GM12878 (cell line): ENCODE data around the gene DDX5. TPM values are rescaled to one million over a fixed set of nuclear protein-coding genes. Genes with fewer than 3 reads are reported as not detected.

Experiments used
- ATAC-seq: fragments of 200-7000 bp; cut with Tn5 transposase; 3 replicates; pipeline ENCODE4 v1.9.1; 2020; ENCODE audit warnings: mild to moderate bottlenecking, moderate library complexity
- BruUV-seq: library from RNA; stranded (reverse); fragments of 400-500 nt; replicated peaks from 2 replicates; lab custom pipeline; 2021; lab: Mats Ljungman, UMichigan
- CTCF ChIA-PET: fragments of 300-600 bp; sonication (Branson Sonifier 250); formaldehyde crosslinking; extraction: SDS; loops from one replicate; lab custom pipeline; 2021; ENCODE audit warnings: inconsistent platforms; lab: Yijun Ruan, JAX
- POLR2A ChIA-PET: fragments of 350-600 bp; formaldehyde crosslinking; extraction: SDS; loops from one replicate; lab custom pipeline; 2021; ENCODE audit warnings: inconsistent platforms; lab: Charles Lee
- RAD21 ChIA-PET: fragments of 300-600 bp; sonication (Branson Sonifier 250); formaldehyde crosslinking; loops from one replicate; lab custom pipeline; 2023; ENCODE audit warnings: antibody characterized with exemption; ENCODE audit not compliant: unreplicated experiment; lab: Charles Lee
- SMC1A ChIA-PET: fragments of 300-600 bp; sonication (Branson Sonifier 250); formaldehyde crosslinking; loops from one replicate; lab custom pipeline; 2023; ENCODE audit not compliant: unreplicated experiment, uncharacterized antibody; lab: Charles Lee
- DNase-seq: peaks from one replicate; pipeline ENCODE4 v3.0.0-alpha.2; 2011; ENCODE audit warnings: low read depth, low spot score
- FAIRE-seq: peaks from 3 replicates; lab custom pipeline; 2011; peaks lifted over from hg19 to GRCh38; lab: Jason Lieb, UNC
- H2AFZ ChIP-seq: 2 replicates; pipeline ENCODE4 v1.6.0; 2011; ENCODE audit warnings: low read depth, low read length, control low read depth; ENCODE audit not compliant: control insufficient read depth
- H3K27ac ChIP-seq: 2 replicates; pipeline ENCODE4 v1.5.1; 2011; ENCODE audit warnings: control low read depth; ENCODE audit not compliant: control insufficient read depth, insufficient read depth
- H3K27me3 ChIP-seq, 2 experiments: replicated peaks in 1 of 2; 2 replicates each; pipeline versions ENCODE4 v1.6.0 to v1.6.1; 2011; ENCODE audit warnings: low read length in 1 of 2; ENCODE audit not compliant: control insufficient read depth in 2 of 2, insufficient read depth in 2 of 2
- H3K36me3 ChIP-seq, 2 experiments: 2 replicates each; pipeline ENCODE4 v1.5.1; 2011; ENCODE audit warnings: low read length in 1 of 2; ENCODE audit not compliant: control insufficient read depth in 2 of 2, insufficient read depth in 2 of 2
- H3K4me1 ChIP-seq: 2 replicates; pipeline ENCODE4 v1.6.1; 2011; ENCODE audit warnings: mild to moderate bottlenecking, low read length, moderate library complexity, mixed read lengths; ENCODE audit not compliant: control insufficient read depth, insufficient read depth
- H3K4me2 ChIP-seq: 2 replicates; pipeline ENCODE4 v1.6.0; 2011; ENCODE audit warnings: control low read depth; ENCODE audit not compliant: control insufficient read depth, insufficient read depth
- H3K4me3 ChIP-seq: fragments of 200-600 bp; sonication (generic); 2 replicates; pipeline ENCODE4 v1.5.1; 2016
- H3K79me2 ChIP-seq: 2 replicates; pipeline ENCODE4 v1.6.0; 2011; ENCODE audit warnings: low read length; ENCODE audit not compliant: control insufficient read depth, insufficient read depth
- H3K9ac ChIP-seq: 2 replicates; pipeline ENCODE4 v1.8.0; 2011; ENCODE audit warnings: low read length, control low read depth, mixed read lengths; ENCODE audit not compliant: control insufficient read depth, insufficient read depth
- H3K9me3 ChIP-seq: replicated peaks from 3 replicates; pipeline ENCODE4 v1.5.1; 2011; ENCODE audit warnings: mild to moderate bottlenecking, low read length; ENCODE audit not compliant: control insufficient read depth, insufficient read depth
- H4K20me1 ChIP-seq: 2 replicates; pipeline ENCODE4 v1.6.0; 2011; ENCODE audit not compliant: control insufficient read depth, insufficient read depth
- ATF7 ChIP-seq: fragments of 450-650 bp; IDR thresholded peaks from 2 replicates; pipeline ENCODE4 v1.6.1; 2016; ENCODE audit warnings: low read depth, mild to moderate bottlenecking
- BACH1 ChIP-seq: fragments of 450-650 bp; IDR thresholded peaks from 2 replicates; pipeline ENCODE4 v1.6.1; 2017; ENCODE audit warnings: mild to moderate bottlenecking, borderline replicate concordance
- BCL11A ChIP-seq: IDR thresholded peaks from 2 replicates; pipeline ENCODE4 v1.6.1; 2011; ENCODE audit warnings: low read depth, low read length
- BMI1 ChIP-seq: fragments of 450-650 bp; IDR thresholded peaks from 2 replicates; pipeline ENCODE4 v1.6.1; 2016; ENCODE audit warnings: mild to moderate bottlenecking, moderate library complexity, borderline replicate concordance
- EP300 ChIP-seq, 2 experiments: fragments of 150-350 bp in 1 of 2; IDR thresholded peaks; 2 replicates each; pipeline ENCODE4 v1.6.1; 2011 to 2012; ENCODE audit warnings: low read depth in 2 of 2, low read length in 2 of 2, borderline replicate concordance in 1 of 2, improper control_type of control experiment in 1 of 2, inconsistent platforms in 1 of 2; ENCODE audit not compliant: control insufficient read depth in 1 of 2
- FOXM1 ChIP-seq: IDR thresholded peaks from 2 replicates; pipeline ENCODE4 v1.6.1; 2012; ENCODE audit warnings: low read depth, mild to moderate bottlenecking, inconsistent platforms, low read length, moderate library complexity
- IKZF1 ChIP-seq: fragments of 450-650 bp; conservative IDR thresholded peaks from 2 replicates; pipeline ENCODE4 v1.6.1; 2017; ENCODE audit warnings: antibody characterized with exemption, mild to moderate bottlenecking
- MEF2B ChIP-seq: fragments of 450-650 bp; IDR thresholded peaks from 2 replicates; pipeline ENCODE4 v1.6.1; 2018; ENCODE audit warnings: mild to moderate bottlenecking, moderate library complexity; ENCODE audit not compliant: partially characterized antibody, poor library complexity, severe bottlenecking
- MTA2 ChIP-seq: fragments of 450-650 bp; IDR thresholded peaks from 2 replicates; pipeline ENCODE4 v1.6.1; 2016; ENCODE audit warnings: low read depth, mild to moderate bottlenecking, moderate library complexity
- RELA ChIP-seq: fragments of 450-650 bp; IDR thresholded peaks from 2 replicates; pipeline ENCODE4 v1.8.0; 2014; ENCODE audit warnings: borderline replicate concordance; ENCODE audit not compliant: partially characterized antibody
- SIX5 ChIP-seq: IDR thresholded peaks from 2 replicates; pipeline ENCODE4 v1.6.1; 2011; ENCODE audit warnings: mild to moderate bottlenecking, low read depth, low read length, moderate library complexity; ENCODE audit not compliant: severe bottlenecking
- SMAD5 ChIP-seq: IDR thresholded peaks from 2 replicates; pipeline ENCODE4 v1.6.1; 2016; ENCODE audit warnings: antibody characterized with exemption, low read depth
- SUZ12 ChIP-seq: fragments of 200-600 bp; sonication (generic); IDR thresholded peaks from one replicate; pipeline ENCODE4 v1.6.1; 2018; ENCODE audit warnings: antibody characterized with exemption, mild to moderate bottlenecking; ENCODE audit not compliant: unreplicated experiment
- YBX1 ChIP-seq: fragments of 450-650 bp; IDR thresholded peaks from 2 replicates; pipeline ENCODE4 v1.6.1; 2016; ENCODE audit warnings: antibody characterized with exemption
- WGBS: methylation state at CpG from one replicate; pipeline ENCODE4 v1.1.6; 2016; ENCODE audit warnings: low lambda C conversion rate; ENCODE audit not compliant: insufficient replicate concordance, insufficient coverage; ENCODE audit errors: missing lambda C conversion rate; 5-methylcytosine and 5-hydroxymethylcytosine counted together
- in situ Hi-C: fragments of 300-500 bp; cut with MboI; formaldehyde crosslinking; loops from 9 replicates; pipeline ENCODE4 v1.14.3; 2018; ENCODE audit warnings: mixed read lengths
- intact Hi-C: fragments of 100-400 bp; cut with micrococcal nuclease; formaldehyde crosslinking; loops from one replicate; pipeline ENCODE4 v1.14.2; 2022; ENCODE audit not compliant: unreplicated experiment
- polyA plus RNA-seq, 11 experiments: library from polyadenylated mRNA; depleted of rRNA in 4 of 11; unstranded in 6 of 11; stranded (reverse) in 5 of 11; fragments of >200 nt; fragmentation: Nextera tagmentation in 4 of 11; fragmentation: Illumina TruSeq in 1 of 11; extraction: Ambion mirVana in 4 of 11; extraction: Trizol in 1 of 11; gene quantifications; 1 replicate in 1 of 11; 2 replicates in 10 of 11; pipeline versions ENCODE4 v1.2.1 to v1.2.3, GENCODE V29; 2011 to 2016; ENCODE audit warnings: inconsistent platforms in 2 of 11, missing spikeins in 2 of 11, low read depth in 1 of 11
- total RNA-seq, 4 experiments: library from RNA; depleted of rRNA in 3 of 4; stranded (reverse); fragments of >200 nt in 3 of 4; fragmentation: Illumina TruSeq in 1 of 4; extraction: Trizol in 1 of 4; gene quantifications; 2 replicates each; pipeline versions ENCODE4 v1.2.1 to v1.2.3, GENCODE V29; 2013 to 2021
- TF ChIP-seq, protein P1 (sequence below): fragments of 450-650 bp; IDR thresholded peaks from 2 replicates; pipeline ENCODE4 v1.6.1; 2017; ENCODE audit warnings: low read depth, mild to moderate bottlenecking, moderate library complexity
- TF ChIP-seq, protein P2 (sequence below): fragments of 450-650 bp; formaldehyde crosslinking; IDR thresholded peaks from 2 replicates; pipeline ENCODE4 v1.5.0; 2022; ENCODE audit warnings: mild to moderate bottlenecking, missing genetic modification characterization

The DDX5 gene
- total and polyA plus RNA-seq, 10 of the 15 experiments (the other 5 are each of a cell fraction or from before 2014, with no cell fraction given), result 257 to 1,423 (median 719) TPM

DNA sequence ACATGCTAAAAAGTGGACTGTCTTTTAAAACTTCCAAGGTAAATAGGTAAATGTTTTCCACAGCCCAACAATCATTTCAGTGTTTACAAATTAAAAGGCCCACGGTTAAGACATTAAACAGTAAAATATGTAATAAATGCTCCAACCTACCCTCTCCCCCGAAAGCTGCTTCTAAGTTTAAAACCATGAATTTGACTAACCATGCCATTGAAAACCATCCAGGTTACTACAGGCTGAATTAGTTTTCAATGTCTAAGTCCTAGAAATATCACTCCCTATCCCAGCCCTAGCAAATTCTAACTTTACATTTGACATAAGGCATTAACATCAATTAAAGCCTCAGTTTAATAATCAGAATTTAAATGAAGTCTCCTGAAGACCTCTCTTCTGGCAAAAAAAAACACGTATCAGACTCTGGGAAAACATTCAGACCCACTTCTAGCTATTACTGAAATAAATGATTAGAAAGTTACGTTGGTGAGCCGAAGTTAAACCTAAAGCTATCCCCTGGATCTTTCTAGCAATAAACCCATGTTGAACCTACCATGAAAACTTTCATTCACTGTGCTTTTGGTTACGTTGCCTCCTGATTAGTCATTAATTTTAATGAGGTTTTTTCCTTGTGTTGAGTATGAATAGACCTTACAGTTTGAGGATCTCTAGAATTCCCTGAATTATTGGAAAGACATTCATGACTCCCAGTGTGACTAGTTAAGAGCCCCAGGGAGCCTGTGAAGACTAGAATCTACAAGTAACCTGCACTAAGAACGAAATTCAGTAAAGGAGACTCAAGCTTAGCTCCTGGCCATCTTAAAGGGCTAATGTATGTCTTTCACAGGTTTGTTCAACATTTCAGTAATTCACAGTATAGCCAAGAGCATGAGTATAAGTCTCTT lies 7.5 kb downstream of the DDX5 start:
- Histone ChIP-seq H3K4me2 (no peak overlapping the region), H3K79me2 (peaks cover 63% of the 10 kb centered on the region), H3K4me1 (peaks cover 15% of the 10 kb centered on the region; the same call in 1 of the 2 replicates), H3K27me3 (no peaks in the 10 kb centered on the region), H2AFZ (no peak overlapping the region), H3K9ac (no peak overlapping the region), H3K27ac (no peak overlapping the region), H3K4me3 (no peak overlapping the region), H4K20me1 (peaks cover 4% of the 10 kb centered on the region), H3K36me3 (peaks cover 14 to 40% of the 10 kb centered on the region in 2 experiments), H3K9me3 (no peaks in the 10 kb centered on the region)
- RAD21 ChIA-PET, result interaction anchor here (0.6 to 2.9 kb wide), 6 partner anchors 9 to 151 kb away, joined by 3 to 12 read pairs (median 4); partner anchors contain the start of gene CEP95
- ATAC-seq (no peak), DNase-seq (no peak), FAIRE-seq (no peak)
- POLR2A ChIA-PET, result interaction anchor here (0.5 to 0.9 kb wide), 3 partner anchors 20 to 295 kb away, joined by 3 to 5 read pairs (median 3); no protein-coding TSS in a partner anchor
- SMC1A ChIA-PET, result interaction anchor here (1.6 to 6.6 kb wide), 6 partner anchors 9 to 151 kb away, joined by 3 to 70 read pairs (median 7); partner anchors contain the start of gene CEP95
- CTCF ChIA-PET, result interaction anchor here (1.0 to 17.7 kb wide), 6 partner anchors 8 to 150 kb away, joined by 3 to 350 read pairs (median 4); partner anchors contain the start of genes CEP95 and DDX5
- no TSS peak for BruUV-seq
- WGBS, result 41% methylated on average over 7 of the region's 7 CpGs
- in situ Hi-C loops, result no loop called here
- intact Hi-C loops, result no loop called here
- no peak for TF ChIP-seq MTA2
- no peak for TF ChIP-seq MEF2B
- TF ChIP-seq RELA, result no peak
- TF ChIP-seq IKZF1, result no peak
- TF ChIP-seq BACH1, result peak; percentile 67; the same call in 1 of the 2 replicates
- TF ChIP-seq BCL11A, result no peak
- TF ChIP-seq, protein P1, sequence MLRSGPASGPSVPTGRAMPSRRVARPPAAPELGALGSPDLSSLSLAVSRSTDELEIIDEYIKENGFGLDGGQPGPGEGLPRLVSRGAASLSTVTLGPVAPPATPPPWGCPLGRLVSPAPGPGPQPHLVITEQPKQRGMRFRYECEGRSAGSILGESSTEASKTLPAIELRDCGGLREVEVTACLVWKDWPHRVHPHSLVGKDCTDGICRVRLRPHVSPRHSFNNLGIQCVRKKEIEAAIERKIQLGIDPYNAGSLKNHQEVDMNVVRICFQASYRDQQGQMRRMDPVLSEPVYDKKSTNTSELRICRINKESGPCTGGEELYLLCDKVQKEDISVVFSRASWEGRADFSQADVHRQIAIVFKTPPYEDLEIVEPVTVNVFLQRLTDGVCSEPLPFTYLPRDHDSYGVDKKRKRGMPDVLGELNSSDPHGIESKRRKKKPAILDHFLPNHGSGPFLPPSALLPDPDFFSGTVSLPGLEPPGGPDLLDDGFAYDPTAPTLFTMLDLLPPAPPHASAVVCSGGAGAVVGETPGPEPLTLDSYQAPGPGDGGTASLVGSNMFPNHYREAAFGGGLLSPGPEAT, result no peak
- TF ChIP-seq SMAD5, result peak; percentile 34
- no peak; the same call in 1 of the 2 replicates for TF ChIP-seq BMI1
- no peak for TF ChIP-seq FOXM1
- TF ChIP-seq YBX1, result no peak
- no peak for TF ChIP-seq EP300 (IDR thresholded peaks at IDR 0.05; ENCODE audit: borderline replicate concordance in 1 of 2, control insufficient read depth in 1 of 2, low read depth in 2 of 2, low read length in 2 of 2)
- no peak for TF ChIP-seq SIX5
- TF ChIP-seq, protein P2, sequence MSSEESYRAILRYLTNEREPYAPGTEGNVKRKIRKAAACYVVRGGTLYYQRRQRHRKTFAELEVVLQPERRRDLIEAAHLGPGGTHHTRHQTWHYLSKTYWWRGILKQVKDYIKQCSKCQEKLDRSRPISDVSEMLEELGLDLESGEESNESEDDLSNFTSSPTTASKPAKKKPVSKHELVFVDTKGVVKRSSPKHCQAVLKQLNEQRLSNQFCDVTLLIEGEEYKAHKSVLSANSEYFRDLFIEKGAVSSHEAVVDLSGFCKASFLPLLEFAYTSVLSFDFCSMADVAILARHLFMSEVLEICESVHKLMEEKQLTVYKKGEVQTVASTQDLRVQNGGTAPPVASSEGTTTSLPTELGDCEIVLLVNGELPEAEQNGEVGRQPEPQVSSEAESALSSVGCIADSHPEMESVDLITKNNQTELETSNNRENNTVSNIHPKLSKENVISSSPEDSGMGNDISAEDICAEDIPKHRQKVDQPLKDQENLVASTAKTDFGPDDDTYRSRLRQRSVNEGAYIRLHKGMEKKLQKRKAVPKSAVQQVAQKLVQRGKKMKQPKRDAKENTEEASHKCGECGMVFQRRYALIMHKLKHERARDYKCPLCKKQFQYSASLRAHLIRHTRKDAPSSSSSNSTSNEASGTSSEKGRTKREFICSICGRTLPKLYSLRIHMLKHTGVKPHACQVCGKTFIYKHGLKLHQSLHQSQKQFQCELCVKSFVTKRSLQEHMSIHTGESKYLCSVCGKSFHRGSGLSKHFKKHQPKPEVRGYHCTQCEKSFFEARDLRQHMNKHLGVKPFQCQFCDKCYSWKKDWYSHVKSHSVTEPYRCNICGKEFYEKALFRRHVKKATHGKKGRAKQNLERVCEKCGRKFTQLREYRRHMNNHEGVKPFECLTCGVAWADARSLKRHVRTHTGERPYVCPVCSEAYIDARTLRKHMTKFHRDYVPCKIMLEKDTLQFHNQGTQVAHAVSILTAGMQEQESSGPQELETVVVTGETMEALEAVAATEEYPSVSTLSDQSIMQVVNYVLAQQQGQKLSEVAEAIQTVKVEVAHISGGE (CRISPR knock-in tag), result no peak
- TF ChIP-seq SUZ12, result no peak
- TF ChIP-seq ATF7, result no peak
